ENCODE data around the gene MYO7A.
A peak's percentile ranks its signal among the peaks of the same experiment; 100 is the strongest.

Gene MYO7A

DNA sequence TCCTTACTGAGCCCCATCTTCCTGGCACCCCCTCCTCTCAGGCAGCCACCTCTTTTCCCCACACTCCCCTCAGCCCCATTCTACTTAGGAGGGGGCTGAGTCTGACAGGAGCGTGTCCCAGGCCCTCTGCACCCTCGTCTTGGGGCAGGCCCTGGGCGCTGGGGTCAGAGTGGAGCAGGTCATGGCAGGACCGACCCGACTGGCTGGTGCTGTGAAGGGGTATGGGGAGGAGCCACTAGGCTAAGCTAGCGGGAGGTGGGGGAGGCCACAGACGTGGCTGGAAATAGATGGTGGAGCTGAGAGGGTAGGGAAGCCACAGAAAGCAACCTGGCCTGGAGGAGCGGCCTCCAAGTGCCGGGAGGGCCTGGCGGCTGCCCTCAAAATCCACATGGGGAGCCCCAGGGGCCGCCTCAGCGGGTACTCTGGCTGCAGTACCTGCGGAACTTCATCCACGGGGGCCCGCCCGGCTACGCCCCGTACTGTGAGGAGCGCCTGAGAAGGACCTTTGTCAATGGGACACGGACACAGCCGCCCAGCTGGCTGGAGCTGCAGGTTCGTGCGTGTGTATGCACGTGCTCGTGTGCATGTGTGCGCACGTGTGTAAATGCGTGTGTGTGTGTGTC is 61.7 kb downstream of the MYO7A start:
- H3K9me3 Mint-ChIP-seq, result no peaks in the 10 kb centered on the region
- H3K27me3 Mint-ChIP-seq, result no peaks in the 10 kb centered on the region
- H3K4me1 Mint-ChIP-seq, result peaks cover 2% of the 10 kb centered on the region
- H3K27ac Mint-ChIP-seq, result no peak overlapping the region
- ATAC-seq (no peak), DNase-seq (no peak)
- H3K36me3 Mint-ChIP-seq (ENCODE audit: low read depth), result no peaks in the 10 kb centered on the region
- no peak overlapping the region for H3K4me3 Mint-ChIP-seq

DNA sequence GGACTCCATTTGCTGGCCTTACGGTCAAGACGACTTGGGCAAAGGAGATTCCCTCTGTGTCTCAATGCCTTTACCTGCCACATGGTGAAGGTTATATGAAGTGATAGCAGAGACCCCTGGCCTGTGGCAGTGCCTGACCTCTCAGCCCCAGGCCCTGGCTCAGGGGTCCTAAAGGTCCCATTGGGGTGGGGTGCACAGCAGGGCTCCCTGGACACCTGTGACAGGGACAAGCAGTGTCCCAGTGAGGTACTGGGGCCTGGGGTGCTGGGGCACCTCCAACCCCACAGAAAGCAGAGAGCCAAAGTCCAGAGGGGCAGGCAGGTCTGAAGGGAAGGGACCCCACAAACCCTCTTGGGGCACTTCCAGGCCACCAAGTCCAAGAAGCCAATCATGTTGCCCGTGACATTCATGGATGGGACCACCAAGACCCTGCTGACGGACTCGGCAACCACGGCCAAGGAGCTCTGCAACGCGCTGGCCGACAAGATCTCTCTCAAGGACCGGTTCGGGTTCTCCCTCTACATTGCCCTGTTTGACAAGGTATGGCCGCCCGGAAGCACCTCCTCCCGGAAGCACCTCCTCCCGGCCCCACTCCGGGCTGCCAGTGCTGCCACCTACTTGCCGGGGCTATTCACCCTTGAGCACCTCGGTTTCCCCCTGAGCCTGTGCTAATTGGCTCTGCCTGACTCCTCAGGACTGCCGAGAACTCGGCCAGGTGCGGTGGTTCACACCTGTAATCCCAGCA is 62.5 kb downstream of the MYO7A start:
- peaks cover 2% of the 10 kb centered on the region for H3K4me1 Mint-ChIP-seq
- H3K4me3 Mint-ChIP-seq, result no peak overlapping the region
- no peak for DNase-seq

DNA sequence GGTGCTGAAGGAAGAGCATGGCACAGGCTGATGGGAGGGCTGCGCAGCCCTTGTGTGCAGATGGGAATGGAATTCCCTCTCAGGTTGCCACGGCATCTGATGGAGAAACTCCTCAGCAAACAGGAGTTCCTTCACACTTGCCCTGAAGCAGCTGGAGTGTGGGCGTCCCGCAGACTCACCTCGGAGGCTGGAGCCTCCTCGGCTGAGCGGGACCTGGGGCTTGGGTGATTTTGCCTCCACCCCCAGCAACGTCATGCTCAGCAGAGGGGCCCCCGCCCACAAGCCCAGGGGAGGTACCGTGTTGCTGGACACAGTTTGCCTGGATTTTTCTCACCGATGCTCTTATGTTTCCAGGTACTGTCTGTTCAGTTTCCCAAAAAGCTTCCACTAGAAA is 63.4 kb downstream of the MYO7A start:
- Mint-ChIP-seq H3K27me3 (no peaks in the 10 kb centered on the region), H3K36me3 (ENCODE audit: low read depth) (no peaks in the 10 kb centered on the region), H3K4me1 (peaks cover 2% of the 10 kb centered on the region), H3K4me3 (no peak overlapping the region), H3K27ac (no peak overlapping the region), H3K9me3 (no peaks in the 10 kb centered on the region)
- ATAC-seq, result no peak
- DNase-seq, result no peak

More for the DNA sequence above, 62.5 kb downstream of the MYO7A start:
- H3K27ac Mint-ChIP-seq, result no peak overlapping the region
- no peaks in the 10 kb centered on the region for H3K27me3 Mint-ChIP-seq
- no peak for ATAC-seq
- H3K36me3 Mint-ChIP-seq (ENCODE audit: low read depth), result no peaks in the 10 kb centered on the region
- H3K9me3 Mint-ChIP-seq, result no peaks in the 10 kb centered on the region

DNA sequence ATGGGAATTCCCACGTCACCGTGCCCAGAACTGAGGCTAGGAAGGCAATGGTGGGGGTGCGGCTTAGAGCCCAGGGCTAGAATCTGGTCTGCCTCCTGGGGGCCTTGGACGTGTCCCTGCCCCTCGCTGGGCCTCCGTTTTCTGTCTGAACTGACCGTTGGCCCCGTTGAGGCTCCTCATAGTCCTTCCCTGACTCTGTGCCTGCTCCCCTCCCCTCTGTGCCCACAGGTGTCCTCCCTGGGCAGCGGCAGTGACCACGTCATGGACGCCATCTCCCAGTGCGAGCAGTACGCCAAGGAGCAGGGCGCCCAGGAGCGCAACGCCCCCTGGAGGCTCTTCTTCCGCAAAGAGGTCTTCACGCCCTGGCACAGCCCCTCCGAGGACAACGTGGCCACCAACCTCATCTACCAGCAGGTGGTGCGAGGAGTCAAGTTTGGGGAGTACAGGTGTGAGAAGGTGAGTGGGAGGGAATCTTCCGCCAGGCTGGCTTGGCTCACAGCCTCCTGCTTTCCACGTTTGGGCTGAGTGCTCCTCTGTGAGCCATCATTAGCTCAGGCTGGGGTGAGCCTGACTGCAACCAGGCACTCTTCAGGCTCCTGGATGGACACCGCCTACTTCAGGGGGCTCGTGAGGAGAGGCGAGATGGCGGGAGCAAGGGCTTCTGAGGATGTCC is 63.9 kb downstream of the MYO7A start:
- peaks cover 2% of the 10 kb centered on the region for H3K4me1 Mint-ChIP-seq
- no peak overlapping the region for H3K27ac Mint-ChIP-seq
- no peaks in the 10 kb centered on the region for H3K27me3 Mint-ChIP-seq
- DNase-seq (peak; percentile 72), ATAC-seq (peak; percentile 75)
- peak overlapping the region; percentile 10 for H3K4me3 Mint-ChIP-seq
- H3K9me3 Mint-ChIP-seq, result no peaks in the 10 kb centered on the region
- H3K36me3 Mint-ChIP-seq (ENCODE audit: low read depth), result no peaks in the 10 kb centered on the region

DNA sequence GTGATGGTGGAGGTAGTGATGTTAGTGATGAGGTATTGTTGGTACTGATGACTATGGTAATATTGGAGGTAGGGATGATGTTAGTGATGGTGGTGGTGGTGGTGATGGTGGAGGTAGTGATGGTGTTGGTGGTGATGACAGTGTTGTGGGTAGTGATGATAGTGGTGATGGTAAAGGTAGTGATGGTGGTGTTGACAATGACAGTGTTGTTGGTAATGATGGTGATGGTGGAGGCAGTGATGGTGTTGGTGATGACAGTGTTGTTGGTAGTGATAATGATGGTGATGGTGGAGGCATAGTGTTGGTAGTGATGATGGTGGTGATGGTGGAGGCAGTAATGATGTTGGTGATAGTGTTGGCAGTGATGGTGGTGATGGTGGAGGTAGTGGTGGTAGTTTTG is 65.1 kb downstream of the MYO7A start:
- DNase-seq (no peak), ATAC-seq (no peak)
- no peak overlapping the region for H3K27ac Mint-ChIP-seq

DNA sequence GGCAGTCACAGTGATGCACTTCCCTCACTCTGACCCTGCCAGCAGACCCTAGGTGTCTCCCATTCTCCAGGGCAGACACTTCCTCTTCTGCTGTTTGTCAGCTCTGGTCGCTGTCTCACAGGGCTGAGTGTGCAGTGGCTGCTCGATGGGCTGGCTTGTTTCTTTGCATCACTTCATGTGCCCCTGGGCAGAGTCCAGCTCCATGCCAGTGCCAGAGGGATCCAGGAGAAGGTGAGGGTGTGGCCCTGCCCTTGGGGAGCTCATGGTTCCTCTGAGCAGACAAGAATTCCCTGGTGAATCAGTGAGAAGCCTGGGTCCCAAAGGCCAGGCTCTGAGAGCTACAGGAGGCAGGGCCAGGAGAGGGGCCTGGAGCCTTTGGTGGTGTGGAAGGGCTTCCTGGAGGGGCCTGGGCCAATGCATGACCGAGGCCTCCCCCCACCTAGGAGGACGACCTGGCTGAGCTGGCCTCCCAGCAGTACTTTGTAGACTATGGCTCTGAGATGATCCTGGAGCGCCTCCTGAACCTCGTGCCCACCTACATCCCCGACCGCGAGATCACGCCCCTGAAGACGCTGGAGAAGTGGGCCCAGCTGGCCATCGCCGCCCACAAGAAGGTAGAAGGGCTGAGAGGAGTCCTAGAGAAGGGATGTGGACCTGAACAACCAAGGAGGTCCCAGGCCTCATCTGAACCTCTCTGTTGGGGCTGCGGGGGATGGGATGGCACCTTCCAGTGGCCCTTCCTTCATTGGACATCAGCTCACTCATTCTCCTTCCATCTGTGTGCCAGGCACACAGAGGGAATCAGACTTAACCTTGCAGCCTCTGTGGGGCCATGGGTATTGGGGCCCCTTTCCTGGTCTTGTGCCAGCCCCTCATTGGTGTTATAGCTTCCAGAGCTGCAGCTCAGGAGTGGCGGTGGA is 66.1 kb downstream of the MYO7A start:
- H3K27me3 Mint-ChIP-seq, result no peaks in the 10 kb centered on the region
- no peaks in the 10 kb centered on the region for H3K9me3 Mint-ChIP-seq
- H3K4me1 Mint-ChIP-seq, result peaks cover 2% of the 10 kb centered on the region
- H3K36me3 Mint-ChIP-seq (ENCODE audit: low read depth), result no peaks in the 10 kb centered on the region
- no peak overlapping the region for H3K27ac Mint-ChIP-seq
- ATAC-seq (no peak), DNase-seq (no peak)
- no peak overlapping the region for H3K4me3 Mint-ChIP-seq

More for the DNA sequence above, 65.1 kb downstream of the MYO7A start:
- Mint-ChIP-seq H3K27me3 (no peaks in the 10 kb centered on the region), H3K9me3 (no peaks in the 10 kb centered on the region), H3K4me1 (peaks cover 2% of the 10 kb centered on the region), H3K4me3 (no peak overlapping the region), H3K36me3 (ENCODE audit: low read depth) (no peaks in the 10 kb centered on the region)

DNA sequence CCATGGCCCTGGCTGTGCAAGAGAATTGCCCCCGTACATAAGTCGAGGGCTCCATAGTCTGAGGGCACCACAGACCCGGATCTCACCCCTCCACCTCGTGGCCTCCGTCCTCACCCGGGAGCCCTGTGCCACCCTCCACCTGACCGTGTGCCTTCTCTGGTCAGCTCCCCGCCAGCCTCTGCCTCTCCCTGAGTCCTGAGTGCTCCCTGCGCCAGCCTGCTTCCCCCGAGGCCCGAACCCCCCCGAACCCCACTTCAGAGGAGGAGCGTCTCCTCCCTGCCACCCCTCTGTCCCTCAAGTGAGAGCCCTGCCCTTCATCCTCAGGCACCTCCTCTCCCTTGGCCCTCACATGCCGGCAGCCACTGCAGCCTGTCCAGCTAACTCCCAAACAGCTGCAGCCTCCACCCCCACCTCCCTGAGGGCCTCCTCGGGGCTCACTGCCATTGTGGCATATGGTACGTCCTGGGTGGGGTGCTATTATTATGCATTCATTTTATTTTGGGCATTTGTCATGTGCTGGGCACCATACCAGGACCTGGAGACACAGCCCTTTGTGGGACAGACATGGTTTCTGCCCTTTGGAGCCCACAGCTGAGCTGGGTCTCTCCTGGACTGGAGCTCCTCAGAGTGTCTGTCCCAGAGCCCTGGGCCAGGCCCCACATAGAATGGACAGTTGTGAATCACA is 67.2 kb downstream of the MYO7A start:
- DNase-seq (no peak), ATAC-seq (no peak)
- Mint-ChIP-seq H3K9me3 (no peaks in the 10 kb centered on the region), H3K27ac (no peak overlapping the region), H3K36me3 (ENCODE audit: low read depth) (no peaks in the 10 kb centered on the region), H3K4me1 (peaks cover 2% of the 10 kb centered on the region), H3K4me3 (no peak overlapping the region), H3K27me3 (no peaks in the 10 kb centered on the region)

DNA sequence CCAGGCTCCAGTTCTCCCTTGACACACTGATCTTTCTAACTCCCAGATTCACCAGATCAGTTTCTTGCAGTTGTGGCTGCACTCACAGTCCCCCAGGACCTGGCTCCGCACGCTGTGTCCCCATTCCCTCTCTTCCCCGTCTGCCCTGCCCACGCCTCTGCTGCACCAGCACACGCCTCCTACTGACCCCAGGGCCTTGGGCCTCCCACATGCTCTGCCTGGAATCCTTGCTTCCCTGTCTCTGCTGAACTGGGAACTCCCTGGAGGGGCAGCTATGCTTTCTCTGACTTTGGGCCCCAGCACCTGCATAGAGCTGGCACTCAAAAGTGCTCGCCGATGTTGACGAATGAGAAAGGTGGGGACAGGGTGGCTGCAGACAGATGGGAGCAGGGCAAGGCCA is 68.9 kb downstream of the MYO7A start:
- H3K4me1 Mint-ChIP-seq, result peaks cover 1% of the 10 kb centered on the region
- H3K27ac Mint-ChIP-seq, result no peak overlapping the region
- ATAC-seq (no peak), DNase-seq (no peak)
- no peaks in the 10 kb centered on the region for H3K27me3 Mint-ChIP-seq
- no peak overlapping the region for H3K4me3 Mint-ChIP-seq
- H3K36me3 Mint-ChIP-seq (ENCODE audit: low read depth), result no peaks in the 10 kb centered on the region
- H3K9me3 Mint-ChIP-seq, result no peaks in the 10 kb centered on the region

DNA sequence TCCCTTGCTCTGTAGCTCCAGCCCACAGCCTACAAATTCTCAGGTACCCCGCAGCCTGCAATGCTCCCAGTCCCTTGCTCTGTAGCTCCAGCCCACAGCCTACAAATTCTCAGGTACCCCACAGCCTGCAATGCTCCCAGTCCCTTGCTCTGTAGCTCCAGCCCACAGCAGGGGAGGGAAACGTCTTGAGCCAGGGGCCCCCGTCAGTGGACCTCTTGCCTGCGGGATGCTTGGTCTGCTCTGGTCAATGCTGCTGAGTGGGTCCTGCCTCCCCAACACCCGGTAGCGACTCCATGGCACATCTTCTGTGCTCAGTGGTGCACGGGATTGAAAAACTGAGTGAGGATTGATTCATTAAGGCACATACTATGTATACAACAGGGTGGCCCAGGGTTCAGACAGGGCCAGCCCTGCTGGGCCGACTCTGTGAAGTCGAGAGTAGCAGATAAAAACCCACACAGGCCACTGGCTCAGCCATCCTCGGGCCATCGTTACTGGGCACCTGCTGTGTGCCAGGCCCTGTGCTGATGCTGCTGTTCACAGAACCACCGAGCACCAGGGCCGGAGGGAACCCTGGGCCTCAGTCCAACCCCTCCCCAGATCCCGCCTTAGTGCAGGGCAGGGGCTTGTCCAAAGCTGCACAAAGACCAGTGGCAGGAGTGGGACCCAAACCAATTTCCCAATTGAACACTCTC is 69.7 kb downstream of the MYO7A start:
- H3K9me3 Mint-ChIP-seq, result no peaks in the 10 kb centered on the region
- H3K4me3 Mint-ChIP-seq, result no peak overlapping the region
- DNase-seq, result no peak
- H3K27ac Mint-ChIP-seq, result no peak overlapping the region
- no peak for ATAC-seq
- H3K4me1 Mint-ChIP-seq, result no peaks in the 10 kb centered on the region
- H3K36me3 Mint-ChIP-seq (ENCODE audit: low read depth), result no peaks in the 10 kb centered on the region
- no peaks in the 10 kb centered on the region for H3K27me3 Mint-ChIP-seq

DNA sequence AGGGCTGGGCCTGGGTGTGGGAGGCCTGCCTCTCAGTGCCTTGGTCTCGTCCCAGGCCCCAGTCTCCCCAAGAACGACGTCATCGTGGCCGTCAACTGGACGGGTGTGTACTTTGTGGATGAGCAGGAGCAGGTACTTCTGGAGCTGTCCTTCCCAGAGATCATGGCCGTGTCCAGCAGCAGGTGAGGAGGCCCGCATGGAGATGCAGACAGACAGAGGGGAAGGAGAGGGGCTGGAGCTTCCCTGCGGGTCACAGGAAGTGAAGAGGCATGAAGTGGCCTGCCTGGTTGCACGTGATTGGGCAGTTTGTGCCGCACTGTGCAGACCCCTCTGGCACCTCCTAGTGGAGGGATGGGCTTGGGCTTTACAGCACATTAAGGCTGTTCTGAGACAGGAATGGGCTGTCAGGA is 70.4 kb downstream of the MYO7A start:
- Mint-ChIP-seq H3K9me3 (no peaks in the 10 kb centered on the region), H3K27me3 (no peaks in the 10 kb centered on the region), H3K4me3 (no peak overlapping the region), H3K27ac (no peak overlapping the region), H3K36me3 (ENCODE audit: low read depth) (no peaks in the 10 kb centered on the region), H3K4me1 (no peaks in the 10 kb centered on the region)
- DNase-seq (peak; percentile 46), ATAC-seq (peak; percentile 48)

DNA sequence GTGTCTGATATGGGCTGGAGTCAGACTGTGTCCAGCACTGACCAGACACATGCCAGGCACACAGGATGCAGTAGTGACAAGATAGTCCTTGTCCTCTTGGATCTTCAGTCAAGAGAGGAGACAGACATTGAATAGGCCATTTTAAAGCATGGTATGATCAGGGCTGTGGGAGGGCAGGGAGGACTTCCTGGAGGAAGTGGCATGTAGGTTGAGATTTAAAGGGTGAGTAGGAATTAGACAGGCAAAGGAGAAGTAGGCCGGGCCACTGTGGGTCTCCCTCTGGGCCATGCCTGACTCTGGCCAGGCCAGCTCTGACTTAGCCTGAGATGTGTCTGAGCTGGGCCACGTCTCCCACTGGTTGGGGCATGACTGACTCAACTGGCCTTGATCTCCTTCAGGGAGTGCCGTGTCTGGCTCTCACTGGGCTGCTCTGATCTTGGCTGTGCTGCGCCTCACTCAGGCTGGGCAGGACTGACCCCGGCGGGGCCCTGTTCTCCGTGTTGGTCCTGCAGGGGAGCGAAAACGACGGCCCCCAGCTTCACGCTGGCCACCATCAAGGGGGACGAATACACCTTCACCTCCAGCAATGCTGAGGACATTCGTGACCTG is 71.2 kb downstream of the MYO7A start:
- no peaks in the 10 kb centered on the region for H3K27me3 Mint-ChIP-seq
- ATAC-seq (no peak), DNase-seq (no peak)
- no peaks in the 10 kb centered on the region for H3K9me3 Mint-ChIP-seq
- H3K4me1 Mint-ChIP-seq, result no peaks in the 10 kb centered on the region
- H3K4me3 Mint-ChIP-seq, result no peak overlapping the region
- H3K27ac Mint-ChIP-seq, result no peak overlapping the region
- no peaks in the 10 kb centered on the region for H3K36me3 Mint-ChIP-seq (ENCODE audit: low read depth)

DNA sequence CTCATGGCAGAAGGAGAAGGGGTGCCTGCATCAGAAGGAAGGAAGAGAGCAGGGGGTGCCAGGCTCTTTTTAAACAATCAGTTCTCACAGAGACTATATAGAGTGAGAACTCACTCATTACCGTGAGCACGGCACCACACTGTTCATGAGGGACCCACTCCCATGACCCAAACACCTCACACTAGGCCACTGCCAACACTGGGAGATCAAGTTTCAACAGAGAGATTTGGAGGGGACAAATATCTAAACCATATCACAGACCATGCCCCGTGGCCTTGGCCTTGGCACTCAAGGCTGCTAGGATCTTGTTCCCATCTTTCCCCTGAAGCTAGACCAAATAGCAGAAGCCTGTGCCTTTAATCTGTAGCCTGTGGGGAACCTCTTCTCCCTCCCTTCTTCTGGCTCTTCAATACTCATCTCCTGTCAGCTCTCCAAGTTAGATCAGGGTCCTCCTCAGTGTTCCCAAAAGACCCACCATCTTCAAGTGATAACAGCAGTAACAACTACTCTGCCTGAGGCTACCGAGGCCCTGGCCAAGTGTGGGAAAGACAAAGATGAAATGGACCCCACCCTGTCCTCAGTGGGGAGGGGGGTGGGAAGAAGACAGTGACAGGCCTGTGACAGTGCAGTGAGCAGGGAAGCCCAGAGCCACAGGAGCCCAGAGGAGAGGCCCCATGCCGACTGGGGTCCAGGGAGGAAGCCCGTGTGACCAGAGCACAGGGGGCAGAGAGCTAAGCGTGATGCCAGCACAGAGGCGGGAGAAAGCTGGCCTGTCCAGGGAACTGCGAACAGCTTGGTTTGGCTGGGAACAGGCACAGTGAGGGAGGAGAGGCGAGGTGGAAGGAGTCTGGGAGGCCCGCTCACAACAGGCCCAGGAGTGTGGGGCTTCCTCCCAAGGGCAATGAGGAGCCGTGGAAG is 72.6 kb downstream of the MYO7A start:
- Mint-ChIP-seq H3K4me1 (no peaks in the 10 kb centered on the region), H3K9me3 (no peaks in the 10 kb centered on the region), H3K27ac (no peak overlapping the region), H3K36me3 (ENCODE audit: low read depth) (no peaks in the 10 kb centered on the region), H3K4me3 (no peak overlapping the region), H3K27me3 (no peaks in the 10 kb centered on the region)
- ATAC-seq (no peak), DNase-seq (no peak)

Data from activated naive CD8-positive, alpha-beta T cell treated with anti-CD3 and anti-CD28 coated beads, Interleukin-2, amount 50 U/mL, for 24 hours (primary cell).